ENCODE data around the gene PRICKLE2. TPM values are rescaled to one million over a fixed set of nuclear protein-coding genes. Genes with fewer than 3 reads are reported as not detected.
A peak's percentile ranks its signal among the peaks of the same experiment; 100 is the strongest.

The PRICKLE2 gene
- total RNA-seq, 1 donor from 2014 or later: 37.2 TPM

GRCh38 chr3:64049136-64049535 lies 176.1 kb downstream of the PRICKLE2 start:
- intact Hi-C loops (cut with DNase I): no loop called here
- DNase-seq: no peak
- no peak for TF ChIP-seq CTCF (IDR thresholded peaks at IDR 0.05)
- Histone ChIP-seq H3K4me3 (no peak overlapping the region), H3K27ac (no peak overlapping the region), H3K4me1 (no peaks in the 10 kb centered on the region), H3K27me3 (no peaks in the 10 kb centered on the region), H3K9me3 (no peaks in the 10 kb centered on the region), H3K36me3 (no peaks in the 10 kb centered on the region)
- ATAC-seq: no peak

GRCh38 chr3:64048631-64049061 lies 176.6 kb downstream of the PRICKLE2 start:
- Histone ChIP-seq H3K9me3 (no peaks in the 10 kb centered on the region), H3K4me1 (no peaks in the 10 kb centered on the region), H3K27me3 (no peaks in the 10 kb centered on the region), H3K4me3 (no peak overlapping the region), H3K36me3 (no peaks in the 10 kb centered on the region), H3K27ac (no peak overlapping the region)
- no peak for DNase-seq
- ATAC-seq: no peak
- TF ChIP-seq CTCF (IDR thresholded peaks at IDR 0.05): no peak
- intact Hi-C loops (cut with DNase I): no loop called here

- no peaks in the 10 kb centered on the region for H3K36me3 ChIP-seq
- TF ChIP-seq CTCF (IDR thresholded peaks at IDR 0.05): no peak
- H3K4me1 ChIP-seq: no peaks in the 10 kb centered on the region
- H3K4me3 ChIP-seq: no peak overlapping the region
- DNase-seq (no peak), ATAC-seq (no peak)
- no peaks in the 10 kb centered on the region for H3K27me3 ChIP-seq
- no peak overlapping the region for H3K27ac ChIP-seq
- H3K9me3 ChIP-seq: no peaks in the 10 kb centered on the region
- intact Hi-C loops (cut with DNase I): no loop called here
Measured at GRCh38 chr3:64047787-64048186, 177.5 kb downstream of the PRICKLE2 start.

- no peaks in the 10 kb centered on the region for H3K27me3 ChIP-seq
- TF ChIP-seq CTCF (IDR thresholded peaks at IDR 0.05): no peak
- no peak overlapping the region for H3K4me3 ChIP-seq
- H3K9me3 ChIP-seq: no peaks in the 10 kb centered on the region
- H3K27ac ChIP-seq: no peak overlapping the region
- H3K4me1 ChIP-seq: no peaks in the 10 kb centered on the region
- DNase-seq (no peak), ATAC-seq (peak; percentile 52)
- intact Hi-C loops (cut with DNase I): no loop called here
- H3K36me3 ChIP-seq: no peaks in the 10 kb centered on the region
Measured at GRCh38 chr3:64046996-64047594, 178.2 kb downstream of the PRICKLE2 start.

GRCh38 chr3:64046592-64046991 lies 178.7 kb downstream of the PRICKLE2 start:
- H3K27me3 ChIP-seq: no peaks in the 10 kb centered on the region
- no peaks in the 10 kb centered on the region for H3K9me3 ChIP-seq
- H3K36me3 ChIP-seq: no peaks in the 10 kb centered on the region
- DNase-seq (no peak), ATAC-seq (no peak)
- no peak overlapping the region for H3K4me3 ChIP-seq
- no peak overlapping the region for H3K27ac ChIP-seq
- no peaks in the 10 kb centered on the region for H3K4me1 ChIP-seq
- intact Hi-C loops (cut with DNase I): no loop called here
- TF ChIP-seq CTCF (IDR thresholded peaks at IDR 0.05): no peak

GRCh38 chr3:64042952-64043351 lies 182.3 kb downstream of the PRICKLE2 start:
- no peak for DNase-seq
- Histone ChIP-seq H3K9me3 (no peaks in the 10 kb centered on the region), H3K36me3 (no peaks in the 10 kb centered on the region), H3K27ac (no peak overlapping the region), H3K4me1 (no peaks in the 10 kb centered on the region), H3K27me3 (peaks cover 3% of the 10 kb centered on the region), H3K4me3 (no peak overlapping the region)
- intact Hi-C loops (cut with DNase I): no loop called here
- no peak for TF ChIP-seq CTCF (IDR thresholded peaks at IDR 0.05)
- ATAC-seq: no peak
